GM23338 (cell line): Measurements from ENCODE around the gene RBMS2.

Experiments used
- CREB1 ChIP-seq: fragments of 250-450 bp; sonication (Bioruptor Pico); IDR thresholded peaks from 2 replicates; pipeline ENCODE4 v1.5.0; 2020; ENCODE audit warnings: low read depth, mild to moderate bottlenecking, moderate library complexity
- ETS1 ChIP-seq: IDR thresholded peaks from 2 replicates; pipeline ENCODE4 v1.6.1; 2016; ENCODE audit warnings: antibody characterized with exemption
- EZH2 ChIP-seq: fragments of 200-600 bp; sonication (generic); IDR thresholded peaks from one replicate; pipeline ENCODE4 v1.8.0; 2017; ENCODE audit warnings: antibody characterized with exemption, mild to moderate bottlenecking, low read depth; ENCODE audit not compliant: unreplicated experiment
- EZH2phosphoT487 ChIP-seq: fragments of 200-600 bp; sonication (generic); IDR thresholded peaks from one replicate; pipeline ENCODE4 v1.8.1; 2018; ENCODE audit warnings: antibody characterized with exemption; ENCODE audit not compliant: unreplicated experiment
- JUNB ChIP-seq: IDR thresholded peaks from one replicate; pipeline ENCODE4 v1.6.1; 2016; ENCODE audit warnings: antibody characterized with exemption; ENCODE audit not compliant: unreplicated experiment
- NANOG ChIP-seq: IDR thresholded peaks from 2 replicates; pipeline ENCODE4 v1.6.1; 2016; ENCODE audit warnings: antibody characterized with exemption, borderline replicate concordance
- POLR2AphosphoS5 ChIP-seq: IDR thresholded peaks from 2 replicates; pipeline ENCODE4 v1.6.1; 2016; ENCODE audit warnings: antibody characterized with exemption, low read depth
- REST ChIP-seq: IDR thresholded peaks from one replicate; pipeline ENCODE4 v1.6.1; 2018; ENCODE audit warnings: antibody characterized with exemption; ENCODE audit not compliant: unreplicated experiment
- ZNF114 ChIP-seq: fragments of 250-450 bp; sonication (Bioruptor Pico); IDR thresholded peaks from 2 replicates; pipeline ENCODE4 v1.5.0; 2020; ENCODE audit warnings: mild to moderate bottlenecking, moderate library complexity
- ZNF331 ChIP-seq: fragments of 250-450 bp; sonication (Bioruptor Pico); IDR thresholded peaks from 2 replicates; pipeline ENCODE4 v1.5.0; 2020; ENCODE audit warnings: low read depth, mild to moderate bottlenecking, moderate library complexity
- TF ChIP-seq, protein P1 (sequence below), 2 experiments: fragments of 200-600 bp in 1 of 2; sonication (generic) in 1 of 2; conservative IDR thresholded peaks; 2 replicates each; pipeline versions ENCODE4 v1.5.1 to v1.6.1; 2016 to 2017; ENCODE audit warnings: antibody characterized with exemption in 2 of 2, low read depth in 2 of 2, mild to moderate bottlenecking in 2 of 2, moderate library complexity in 1 of 2

DNA sequence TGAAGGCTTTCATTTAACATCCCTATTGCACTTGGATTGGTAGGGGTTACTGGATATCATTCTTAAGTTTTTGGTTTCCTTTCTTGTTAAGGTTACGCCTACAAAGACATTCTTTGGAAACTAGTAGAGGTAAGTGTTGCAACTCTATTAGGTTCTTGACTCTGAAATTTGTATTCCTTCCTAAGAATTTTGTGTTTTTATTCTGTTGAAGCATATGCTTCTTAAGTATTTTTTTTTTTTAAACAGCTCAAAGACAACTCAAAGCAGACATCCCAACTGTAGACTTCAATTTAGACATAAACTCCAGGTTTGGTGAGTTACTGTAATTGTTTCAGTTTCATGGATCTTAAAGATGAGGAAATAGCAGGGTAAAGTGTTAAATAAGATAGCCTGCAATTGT, 1.1 kb upstream of the RBMS2 start:
- TF ChIP-seq EZH2phosphoT487 (no peak), EZH2 (no peak), POLR2AphosphoS5 (no peak), REST (no peak), CREB1 (no peak), ETS1 (no peak), ZNF331 (no peak), JUNB (no peak), NANOG (no peak), ZNF114 (no peak)
- TF ChIP-seq, protein P1, sequence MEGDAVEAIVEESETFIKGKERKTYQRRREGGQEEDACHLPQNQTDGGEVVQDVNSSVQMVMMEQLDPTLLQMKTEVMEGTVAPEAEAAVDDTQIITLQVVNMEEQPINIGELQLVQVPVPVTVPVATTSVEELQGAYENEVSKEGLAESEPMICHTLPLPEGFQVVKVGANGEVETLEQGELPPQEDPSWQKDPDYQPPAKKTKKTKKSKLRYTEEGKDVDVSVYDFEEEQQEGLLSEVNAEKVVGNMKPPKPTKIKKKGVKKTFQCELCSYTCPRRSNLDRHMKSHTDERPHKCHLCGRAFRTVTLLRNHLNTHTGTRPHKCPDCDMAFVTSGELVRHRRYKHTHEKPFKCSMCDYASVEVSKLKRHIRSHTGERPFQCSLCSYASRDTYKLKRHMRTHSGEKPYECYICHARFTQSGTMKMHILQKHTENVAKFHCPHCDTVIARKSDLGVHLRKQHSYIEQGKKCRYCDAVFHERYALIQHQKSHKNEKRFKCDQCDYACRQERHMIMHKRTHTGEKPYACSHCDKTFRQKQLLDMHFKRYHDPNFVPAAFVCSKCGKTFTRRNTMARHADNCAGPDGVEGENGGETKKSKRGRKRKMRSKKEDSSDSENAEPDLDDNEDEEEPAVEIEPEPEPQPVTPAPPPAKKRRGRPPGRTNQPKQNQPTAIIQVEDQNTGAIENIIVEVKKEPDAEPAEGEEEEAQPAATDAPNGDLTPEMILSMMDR (conservative IDR thresholded peaks at IDR 0.05; ENCODE audit: low read depth in 2 of 2) = no peak
